Thyroid gland (tissue), 4 donors: ENCODE results near the gene IRF5.

Source experiments
- POLR2A ChIP-seq, 2 donors: fragments of 450-650 bp; IDR thresholded peaks; one replicate each; pipeline ENCODE4 v1.6.1; 2017; ENCODE audit warnings: antibody characterized with exemption in 2 of 2, mild to moderate bottlenecking in 2 of 2, moderate library complexity in 1 of 2
- TF ChIP-seq, protein P1 (sequence below), 6 experiments: fragments of 200-600 bp in 3 of 6; fragments of 450-650 bp in 3 of 6; sonication (generic) in 3 of 6; IDR thresholded peaks; one replicate each; pipeline ENCODE4 v1.5.1; 2016 to 2019; ENCODE audit warnings: antibody characterized with exemption in 6 of 6, mild to moderate bottlenecking in 2 of 6, inconsistent platforms in 1 of 6, moderate library complexity in 1 of 6

DNA sequence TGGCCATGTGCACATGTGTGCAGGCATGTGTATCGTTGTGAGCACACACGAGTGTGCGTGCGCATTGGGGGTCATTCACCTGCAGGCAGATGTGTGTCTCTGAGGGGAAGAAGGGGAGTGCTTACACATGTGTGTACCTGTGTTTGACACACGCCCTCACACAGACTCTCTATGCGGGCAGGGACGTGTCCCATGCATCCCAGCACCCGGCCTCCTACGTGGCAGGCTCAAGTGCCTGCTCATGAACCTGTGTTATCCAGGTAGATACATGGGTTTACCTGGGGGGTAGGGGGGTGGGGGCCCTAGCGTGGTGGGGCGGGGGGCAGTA, 45.8 kb upstream of the IRF5 start:
- TF ChIP-seq, protein P1, sequence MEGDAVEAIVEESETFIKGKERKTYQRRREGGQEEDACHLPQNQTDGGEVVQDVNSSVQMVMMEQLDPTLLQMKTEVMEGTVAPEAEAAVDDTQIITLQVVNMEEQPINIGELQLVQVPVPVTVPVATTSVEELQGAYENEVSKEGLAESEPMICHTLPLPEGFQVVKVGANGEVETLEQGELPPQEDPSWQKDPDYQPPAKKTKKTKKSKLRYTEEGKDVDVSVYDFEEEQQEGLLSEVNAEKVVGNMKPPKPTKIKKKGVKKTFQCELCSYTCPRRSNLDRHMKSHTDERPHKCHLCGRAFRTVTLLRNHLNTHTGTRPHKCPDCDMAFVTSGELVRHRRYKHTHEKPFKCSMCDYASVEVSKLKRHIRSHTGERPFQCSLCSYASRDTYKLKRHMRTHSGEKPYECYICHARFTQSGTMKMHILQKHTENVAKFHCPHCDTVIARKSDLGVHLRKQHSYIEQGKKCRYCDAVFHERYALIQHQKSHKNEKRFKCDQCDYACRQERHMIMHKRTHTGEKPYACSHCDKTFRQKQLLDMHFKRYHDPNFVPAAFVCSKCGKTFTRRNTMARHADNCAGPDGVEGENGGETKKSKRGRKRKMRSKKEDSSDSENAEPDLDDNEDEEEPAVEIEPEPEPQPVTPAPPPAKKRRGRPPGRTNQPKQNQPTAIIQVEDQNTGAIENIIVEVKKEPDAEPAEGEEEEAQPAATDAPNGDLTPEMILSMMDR (IDR thresholded peaks at IDR 0.05) = no peak
- TF ChIP-seq POLR2A (IDR thresholded peaks at IDR 0.05) = no peak
